ENCODE measurements around the gene TP53BP1. TPM values are rescaled to one million over a fixed set of nuclear protein-coding genes. Genes with fewer than 3 reads are reported as not detected.
"Not testable (repeated sequence)": the region's sequence is repeated elsewhere in the genome, so short reads cannot be mapped to it uniquely, and the experiment has no call there.

TP53BP1 gene, protein sequence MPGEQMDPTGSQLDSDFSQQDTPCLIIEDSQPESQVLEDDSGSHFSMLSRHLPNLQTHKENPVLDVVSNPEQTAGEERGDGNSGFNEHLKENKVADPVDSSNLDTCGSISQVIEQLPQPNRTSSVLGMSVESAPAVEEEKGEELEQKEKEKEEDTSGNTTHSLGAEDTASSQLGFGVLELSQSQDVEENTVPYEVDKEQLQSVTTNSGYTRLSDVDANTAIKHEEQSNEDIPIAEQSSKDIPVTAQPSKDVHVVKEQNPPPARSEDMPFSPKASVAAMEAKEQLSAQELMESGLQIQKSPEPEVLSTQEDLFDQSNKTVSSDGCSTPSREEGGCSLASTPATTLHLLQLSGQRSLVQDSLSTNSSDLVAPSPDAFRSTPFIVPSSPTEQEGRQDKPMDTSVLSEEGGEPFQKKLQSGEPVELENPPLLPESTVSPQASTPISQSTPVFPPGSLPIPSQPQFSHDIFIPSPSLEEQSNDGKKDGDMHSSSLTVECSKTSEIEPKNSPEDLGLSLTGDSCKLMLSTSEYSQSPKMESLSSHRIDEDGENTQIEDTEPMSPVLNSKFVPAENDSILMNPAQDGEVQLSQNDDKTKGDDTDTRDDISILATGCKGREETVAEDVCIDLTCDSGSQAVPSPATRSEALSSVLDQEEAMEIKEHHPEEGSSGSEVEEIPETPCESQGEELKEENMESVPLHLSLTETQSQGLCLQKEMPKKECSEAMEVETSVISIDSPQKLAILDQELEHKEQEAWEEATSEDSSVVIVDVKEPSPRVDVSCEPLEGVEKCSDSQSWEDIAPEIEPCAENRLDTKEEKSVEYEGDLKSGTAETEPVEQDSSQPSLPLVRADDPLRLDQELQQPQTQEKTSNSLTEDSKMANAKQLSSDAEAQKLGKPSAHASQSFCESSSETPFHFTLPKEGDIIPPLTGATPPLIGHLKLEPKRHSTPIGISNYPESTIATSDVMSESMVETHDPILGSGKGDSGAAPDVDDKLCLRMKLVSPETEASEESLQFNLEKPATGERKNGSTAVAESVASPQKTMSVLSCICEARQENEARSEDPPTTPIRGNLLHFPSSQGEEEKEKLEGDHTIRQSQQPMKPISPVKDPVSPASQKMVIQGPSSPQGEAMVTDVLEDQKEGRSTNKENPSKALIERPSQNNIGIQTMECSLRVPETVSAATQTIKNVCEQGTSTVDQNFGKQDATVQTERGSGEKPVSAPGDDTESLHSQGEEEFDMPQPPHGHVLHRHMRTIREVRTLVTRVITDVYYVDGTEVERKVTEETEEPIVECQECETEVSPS (N-terminal part only)
- 44.9 TPM for total RNA-seq

DNA sequence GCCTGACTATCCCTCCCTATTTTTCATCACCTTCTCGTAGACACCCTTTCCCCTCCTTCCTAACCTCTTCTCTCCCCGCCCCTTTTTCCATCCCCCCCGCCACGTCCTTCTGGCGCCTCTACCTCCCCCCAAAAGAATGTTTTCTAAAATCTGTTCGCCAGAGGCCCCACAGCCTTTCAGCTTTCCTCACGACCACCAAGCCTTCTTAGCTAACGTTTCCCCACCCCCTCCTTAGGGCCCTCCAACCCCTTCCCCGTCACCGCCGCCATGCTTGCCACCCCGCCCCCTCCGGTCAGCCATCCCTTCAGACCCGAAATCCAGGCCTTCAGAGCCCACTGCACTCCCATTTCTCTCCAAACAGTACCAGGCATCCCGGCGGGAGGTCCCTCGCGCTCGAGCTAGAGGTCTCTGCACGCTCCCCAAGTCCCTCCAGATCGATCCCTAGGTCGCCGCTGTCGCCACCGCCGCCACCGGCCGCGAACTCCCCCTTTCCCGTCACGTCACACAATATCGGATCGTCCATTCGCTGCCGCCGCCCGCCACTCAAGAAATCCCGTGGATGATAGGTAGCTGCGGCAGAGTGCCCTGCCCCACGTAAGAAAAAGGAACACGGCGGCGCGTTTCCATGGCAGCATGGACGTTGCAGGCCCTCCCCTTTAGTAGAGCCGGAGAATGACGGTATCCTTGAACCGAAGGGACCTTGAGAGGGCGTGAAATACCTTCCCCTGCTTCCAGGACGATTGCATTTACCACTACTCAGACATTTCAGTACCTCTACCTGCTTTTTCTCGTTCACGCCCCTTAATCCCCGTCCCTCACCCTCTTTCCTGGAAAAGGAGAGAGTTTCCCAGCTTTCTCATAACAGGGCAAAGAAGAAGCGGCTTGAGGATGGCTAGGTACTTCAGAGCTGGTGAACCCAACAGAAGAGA is at the start of gene TP53BP1:
Gene TP53BP1 (minus strand): TSS at position 484 of the 929 bp plus-strand sequence. CDS start 113 bp downstream, at position 371.
- no peaks in the 10 kb centered on the region for H3K9me3 ChIP-seq
- H3K36me3 ChIP-seq: peaks cover 0 to 5% of the 10 kb centered on the region in 2 donors
- peaks cover 29% of the 10 kb centered on the region for H3K4me1 ChIP-seq
- H3K27ac ChIP-seq: peak within 1 kb of the TSS; percentile 89
- H3K4me3 ChIP-seq: peak within 1 kb of the TSS; percentile 72 to 89
- TF ChIP-seq CTCF (IDR thresholded peaks at IDR 0.05): no peak
- TF ChIP-seq POLR2AphosphoS5 (IDR thresholded peaks at IDR 0.05; ENCODE audit: insufficient read depth in 1 of 2, low read depth in 1 of 2): peak; percentile 76 to 91
- TF ChIP-seq POLR2A (IDR thresholded peaks at IDR 0.05): peak in 1 of 2 donors; percentile 35
- intact Hi-C loops (cut with DNase I): no loop called here
- H3K27me3 ChIP-seq: no peaks in the 10 kb centered on the region
- peak in 1 of 2 donors; percentile 95 for DNase-seq (ENCODE audit: extremely low spot score in 2 of 2)

DNA sequence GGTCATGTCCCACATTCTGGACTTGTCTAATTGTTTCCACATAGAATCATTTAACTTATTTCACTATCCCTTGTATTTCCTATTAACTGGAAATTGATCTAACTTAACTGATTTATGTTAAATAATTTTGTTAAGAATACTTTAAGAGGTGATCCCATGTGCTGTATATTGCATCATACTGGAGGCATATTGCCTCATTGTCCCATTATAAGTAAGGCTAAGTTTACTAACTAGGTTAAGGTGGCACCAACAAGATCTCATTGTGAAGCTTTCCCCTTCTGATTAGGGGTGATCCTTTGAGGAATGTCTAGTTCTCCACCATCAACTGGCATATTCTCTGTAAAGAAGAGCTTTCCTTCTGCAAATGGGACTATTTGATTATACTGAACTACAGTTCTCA is 48.8 kb upstream of the TP53BP1 start:
- H3K9me3 ChIP-seq: peaks cover 3% of the 10 kb centered on the region
- no peaks in the 10 kb centered on the region for H3K4me1 ChIP-seq
- no peak for DNase-seq (ENCODE audit: extremely low spot score in 2 of 2)
- no peak overlapping the region for H3K4me3 ChIP-seq
- intact Hi-C loops (cut with DNase I): no loop called here
- H3K36me3 ChIP-seq: peaks cover 0 to 3% of the 10 kb centered on the region in 2 donors
- TF ChIP-seq POLR2A (IDR thresholded peaks at IDR 0.05): no peak
- no peak for TF ChIP-seq CTCF (IDR thresholded peaks at IDR 0.05)
- no peak for TF ChIP-seq POLR2AphosphoS5 (IDR thresholded peaks at IDR 0.05; ENCODE audit: insufficient read depth in 1 of 2, low read depth in 1 of 2)
- no peak overlapping the region for H3K27ac ChIP-seq
- H3K27me3 ChIP-seq: no peaks in the 10 kb centered on the region

GRCh38 chr15:43538091-43538490 is 45.1 kb upstream of the TP53BP1 start:
- no peak for DNase-seq (ENCODE audit: extremely low spot score in 2 of 2)
- H3K36me3 ChIP-seq: peaks cover 0 to 13% of the 10 kb centered on the region in 2 donors
- no peak overlapping the region for H3K27ac ChIP-seq
- TF ChIP-seq POLR2A (IDR thresholded peaks at IDR 0.05): no peak
- TF ChIP-seq POLR2AphosphoS5 (IDR thresholded peaks at IDR 0.05; ENCODE audit: insufficient read depth in 1 of 2, low read depth in 1 of 2): no peak
- no peak for TF ChIP-seq CTCF (IDR thresholded peaks at IDR 0.05)
- H3K4me1 ChIP-seq: no peaks in the 10 kb centered on the region
- H3K4me3 ChIP-seq: no peak overlapping the region
- H3K9me3 ChIP-seq: no peaks in the 10 kb centered on the region
- no peaks in the 10 kb centered on the region for H3K27me3 ChIP-seq
- intact Hi-C loops (cut with DNase I): no loop called here

DNA sequence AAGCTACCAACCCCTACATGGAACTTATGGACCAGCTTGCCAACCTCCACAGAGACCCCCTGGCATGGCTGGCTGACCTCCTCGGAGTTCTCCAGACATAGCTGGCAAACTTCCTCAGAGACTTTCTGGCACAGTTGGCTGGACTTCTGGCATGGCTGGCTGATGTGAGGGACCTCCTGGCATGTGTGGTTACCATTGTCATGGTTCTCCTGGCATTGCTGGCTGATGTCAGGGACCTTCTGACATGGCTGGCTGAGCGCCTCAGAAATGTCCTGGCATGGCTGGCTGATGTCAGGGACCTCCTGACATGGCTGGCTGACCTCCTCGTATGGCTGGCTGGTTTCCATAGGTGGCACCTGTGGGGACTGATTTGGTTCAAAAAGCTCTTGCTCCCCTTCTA is 41.9 kb upstream of the TP53BP1 start:
- Histone ChIP-seq H3K4me1 (peaks cover 8% of the 10 kb centered on the region), H3K36me3 (peaks cover 0 to 13% of the 10 kb centered on the region in 2 donors), H3K27ac (no peak overlapping the region), H3K9me3 (no peaks in the 10 kb centered on the region), H3K27me3 (no peaks in the 10 kb centered on the region), H3K4me3 (no peak overlapping the region)
- intact Hi-C loops (cut with DNase I): no loop called here
- no peak for DNase-seq (ENCODE audit: extremely low spot score in 2 of 2)
- no peak for TF ChIP-seq POLR2AphosphoS5 (IDR thresholded peaks at IDR 0.05; ENCODE audit: insufficient read depth in 1 of 2, low read depth in 1 of 2)
- TF ChIP-seq POLR2A (IDR thresholded peaks at IDR 0.05): no peak
- TF ChIP-seq CTCF (IDR thresholded peaks at IDR 0.05): no peak

DNA sequence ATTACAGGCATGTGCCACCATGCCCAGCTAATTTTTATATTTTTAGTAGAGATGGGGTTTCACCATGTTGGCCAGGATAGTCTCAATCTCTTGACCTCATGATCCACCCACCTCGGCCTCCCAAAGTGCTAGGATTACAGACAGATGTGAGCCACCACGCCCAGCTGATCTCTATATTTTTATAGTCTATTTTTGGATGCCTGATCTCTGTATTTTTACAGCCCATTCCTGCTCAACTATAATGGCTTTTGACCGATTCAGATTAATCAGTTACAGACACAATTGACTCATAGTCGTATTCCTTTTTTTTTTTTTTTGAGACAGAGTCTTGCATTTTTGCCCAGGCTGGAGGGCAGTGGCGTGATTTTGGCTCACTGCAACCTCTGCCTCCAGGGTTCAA is 39.9 kb upstream of the TP53BP1 start:
- DNase-seq (ENCODE audit: extremely low spot score in 2 of 2); H3K27ac ChIP-seq; intact Hi-C loops (cut with DNase I); H3K27me3 ChIP-seq; H3K4me1 ChIP-seq; H3K4me3 ChIP-seq; H3K9me3 ChIP-seq: not testable (repeated sequence)
- peaks cover 0 to 10% of the 10 kb centered on the region in 2 donors for H3K36me3 ChIP-seq
